HG02973 (cell line): ENCODE measurements around the gene SYTL3.
"Not testable (repeated sequence)": the region's sequence is repeated elsewhere in the genome, so short reads cannot be mapped to it uniquely, and the experiment has no call there.

Experiments used
- ATAC-seq: cut with Tn5 transposase; IDR thresholded peaks from one replicate; pipeline ENCODE4 v1.9.1; 2021; ENCODE audit warnings: moderate library complexity; ENCODE audit not compliant: unreplicated experiment

Gene SYTL3

GRCh38 chr6:158649289-158650143, at the start of gene SYTL3:
Gene SYTL3 (plus strand): TSS chr6:158650054. CDS start chr6:158663269, 13,215 bp downstream.
- ATAC-seq, result peak; percentile 41

GRCh38 chr6:158603261-158604047, 46.4 kb upstream of the SYTL3 start:
- ATAC-seq, result no peak

- no peak for ATAC-seq
Measured at GRCh38 chr6:158604048-158604406, 45.8 kb upstream of the SYTL3 start.

GRCh38 chr6:158605266-158605878, 44.5 kb upstream of the SYTL3 start:
- ATAC-seq, result no peak

- ATAC-seq, result not testable (repeated sequence)
Measured at GRCh38 chr6:158606011-158606410, 43.8 kb upstream of the SYTL3 start.

- no peak for ATAC-seq
Measured at GRCh38 chr6:158606935-158607334, 42.9 kb upstream of the SYTL3 start.

GRCh38 chr6:158607411-158608170, 42.3 kb upstream of the SYTL3 start:
- no peak for ATAC-seq

- ATAC-seq, result no peak
Measured at GRCh38 chr6:158608221-158608620, 41.6 kb upstream of the SYTL3 start.

GRCh38 chr6:158609455-158610155, 40.2 kb upstream of the SYTL3 start:
- no peak for ATAC-seq

- no peak for ATAC-seq
Measured at GRCh38 chr6:158610319-158610968, 39.4 kb upstream of the SYTL3 start.

GRCh38 chr6:158611039-158611438, 38.8 kb upstream of the SYTL3 start:
- no peak for ATAC-seq

- no peak for ATAC-seq
Measured at GRCh38 chr6:158611541-158612370, 38.1 kb upstream of the SYTL3 start.

GRCh38 chr6:158614606-158615005, 35.2 kb upstream of the SYTL3 start:
- not testable (repeated sequence) for ATAC-seq

- not testable (repeated sequence) for ATAC-seq
Measured at GRCh38 chr6:158618289-158618688, 31.6 kb upstream of the SYTL3 start.

- ATAC-seq, result no peak
Measured at GRCh38 chr6:158619922-158620801, 29.7 kb upstream of the SYTL3 start.

GRCh38 chr6:158620963-158621693, 28.7 kb upstream of the SYTL3 start:
- ATAC-seq, result no peak
